ENCODE data around the gene ZNF787.

ZNF787 gene

GRCh38 chr19:56130006-56130405, 8.9 kb upstream of the ZNF787 start:
- no peak for ATAC-seq (ENCODE audit: insufficient read depth, low read depth)
- H4K20me1 ChIP-seq (ENCODE audit: insufficient read depth, low read length): no peaks in the 10 kb centered on the region
- TF ChIP-seq CTCF (IDR thresholded peaks at IDR 0.05; ENCODE audit: borderline replicate concordance, extremely low read depth, low read length, poor library complexity, severe bottlenecking) (no peak), EZH2 (IDR thresholded peaks at IDR 0.05; ENCODE audit: borderline replicate concordance, low read depth, low read length, severe bottlenecking) (no peak)
- no peaks in the 10 kb centered on the region for H3K36me3 ChIP-seq (ENCODE audit: insufficient read depth, low read length)
- no peaks in the 10 kb centered on the region for H3K27me3 ChIP-seq (ENCODE audit: insufficient read depth, low read length, poor library complexity)
- no peak for DNase-seq
- no peak overlapping the region for H2AFZ ChIP-seq (ENCODE audit: low read depth, low read length)
- no peak overlapping the region for H3K4me3 ChIP-seq (ENCODE audit: low read depth in 1 of 2, low read length in 2 of 2)
- H3K4me1 ChIP-seq (ENCODE audit: insufficient read depth, low read length): no peaks in the 10 kb centered on the region
- no peak overlapping the region for H3K9ac ChIP-seq (ENCODE audit: low read depth, low read length)
- H3K9me3 ChIP-seq (ENCODE audit: insufficient read depth, low read length, severe bottlenecking): no peaks in the 10 kb centered on the region
- no peaks in the 10 kb centered on the region for H3K79me2 ChIP-seq (ENCODE audit: insufficient read depth, low read length)
- H3K4me2 ChIP-seq (ENCODE audit: insufficient read depth, low read length): no peak overlapping the region
- no peak overlapping the region for H3K27ac ChIP-seq (ENCODE audit: low read length)

GRCh38 chr19:56126983-56127780, 6.1 kb upstream of the ZNF787 start:
- H3K79me2 ChIP-seq (ENCODE audit: insufficient read depth, low read length): no peaks in the 10 kb centered on the region
- H3K27ac ChIP-seq (ENCODE audit: low read length): no peak overlapping the region
- no peaks in the 10 kb centered on the region for H3K9me3 ChIP-seq (ENCODE audit: insufficient read depth, low read length, severe bottlenecking)
- H3K36me3 ChIP-seq (ENCODE audit: insufficient read depth, low read length): no peaks in the 10 kb centered on the region
- H4K20me1 ChIP-seq (ENCODE audit: insufficient read depth, low read length): no peaks in the 10 kb centered on the region
- DNase-seq (no peak), ATAC-seq (ENCODE audit: insufficient read depth, low read depth) (no peak; the same call in 2 of the 3 replicates)
- no peak overlapping the region for H2AFZ ChIP-seq (ENCODE audit: low read depth, low read length)
- 0 out of 2 replicates have a peak, but pooled peaks cover under 1% of the 10 kb centered on the region for H3K4me1 ChIP-seq (ENCODE audit: insufficient read depth, low read length)
- H3K4me2 ChIP-seq (ENCODE audit: insufficient read depth, low read length): no peak overlapping the region
- TF ChIP-seq CTCF (IDR thresholded peaks at IDR 0.05; ENCODE audit: borderline replicate concordance, extremely low read depth, low read length, poor library complexity, severe bottlenecking): no peak
- H3K4me3 ChIP-seq (ENCODE audit: low read depth in 1 of 2, low read length in 2 of 2): no peak overlapping the region
- H3K27me3 ChIP-seq (ENCODE audit: insufficient read depth, low read length, poor library complexity): no peaks in the 10 kb centered on the region
- no peak overlapping the region for H3K9ac ChIP-seq (ENCODE audit: low read depth, low read length)

- no peak overlapping the region for H3K4me3 ChIP-seq (ENCODE audit: low read depth in 1 of 2, low read length in 2 of 2)
- no peak for DNase-seq
- no peaks in the 10 kb centered on the region for H3K27me3 ChIP-seq (ENCODE audit: insufficient read depth, low read length, poor library complexity)
- no peak overlapping the region for H3K4me2 ChIP-seq (ENCODE audit: insufficient read depth, low read length)
- no peak for ATAC-seq (ENCODE audit: insufficient read depth, low read depth)
- H2AFZ ChIP-seq (ENCODE audit: low read depth, low read length): no peak overlapping the region
- H3K79me2 ChIP-seq (ENCODE audit: insufficient read depth, low read length): no peaks in the 10 kb centered on the region
- H3K36me3 ChIP-seq (ENCODE audit: insufficient read depth, low read length): no peaks in the 10 kb centered on the region
- no peak for TF ChIP-seq EZH2 (IDR thresholded peaks at IDR 0.05; ENCODE audit: borderline replicate concordance, low read depth, low read length, severe bottlenecking)
- TF ChIP-seq CTCF (IDR thresholded peaks at IDR 0.05; ENCODE audit: borderline replicate concordance, extremely low read depth, low read length, poor library complexity, severe bottlenecking): no peak
- no peak overlapping the region for H3K27ac ChIP-seq (ENCODE audit: low read length)
- no peaks in the 10 kb centered on the region for H3K9me3 ChIP-seq (ENCODE audit: insufficient read depth, low read length, severe bottlenecking)
- H4K20me1 ChIP-seq (ENCODE audit: insufficient read depth, low read length): no peaks in the 10 kb centered on the region
- H3K4me1 ChIP-seq (ENCODE audit: insufficient read depth, low read length): peaks cover 7% of the 10 kb centered on the region
- no peak overlapping the region for H3K9ac ChIP-seq (ENCODE audit: low read depth, low read length)
Observed at GRCh38 chr19:56125806-56126590, 4.9 kb upstream of the ZNF787 start.
